Activated naive CD4-positive, alpha-beta T cell treated with anti-CD3 and anti-CD28 coated beads, Interleukin-2, amount 10 ng/mL, durations not matched to agents 7 days and 5 days (primary cell): ENCODE data around the gene NEUROD4.
A peak's percentile ranks its signal among the peaks of the same experiment; 100 is the strongest.

Experiments used
- CTCF ChIA-PET: fragments of 350-600 bp; sonication (Branson Sonifier 250); formaldehyde crosslinking; loops from one replicate; lab custom pipeline; 2021; ENCODE audit warnings: antibody characterized with exemption; lab: Charles Lee
- DNase-seq: peaks from one replicate; pipeline ENCODE4 v3.0.0-alpha.2; 2020
- H3K27ac Mint-ChIP-seq: one replicate; pipeline ENCODE4 v1.8.0; 2021; ENCODE audit warnings: mild to moderate bottlenecking, moderate library complexity, mixed read lengths
- H3K27me3 Mint-ChIP-seq: one replicate; pipeline ENCODE4 v1.8.0; 2021; ENCODE audit warnings: mild to moderate bottlenecking, mixed read lengths
- H3K36me3 Mint-ChIP-seq: one replicate; pipeline ENCODE4 v1.8.0; 2021; ENCODE audit warnings: mixed read lengths
- H3K4me1 Mint-ChIP-seq: one replicate; pipeline ENCODE4 v1.8.0; 2021; ENCODE audit warnings: mixed read lengths
- H3K4me3 Mint-ChIP-seq: one replicate; pipeline ENCODE4 v1.8.0; 2021; ENCODE audit warnings: mild to moderate bottlenecking, moderate library complexity, mixed read lengths
- H3K9me3 Mint-ChIP-seq: one replicate; pipeline ENCODE4 v1.8.0; 2021; ENCODE audit warnings: mixed read lengths

The NEUROD4 gene

DNA sequence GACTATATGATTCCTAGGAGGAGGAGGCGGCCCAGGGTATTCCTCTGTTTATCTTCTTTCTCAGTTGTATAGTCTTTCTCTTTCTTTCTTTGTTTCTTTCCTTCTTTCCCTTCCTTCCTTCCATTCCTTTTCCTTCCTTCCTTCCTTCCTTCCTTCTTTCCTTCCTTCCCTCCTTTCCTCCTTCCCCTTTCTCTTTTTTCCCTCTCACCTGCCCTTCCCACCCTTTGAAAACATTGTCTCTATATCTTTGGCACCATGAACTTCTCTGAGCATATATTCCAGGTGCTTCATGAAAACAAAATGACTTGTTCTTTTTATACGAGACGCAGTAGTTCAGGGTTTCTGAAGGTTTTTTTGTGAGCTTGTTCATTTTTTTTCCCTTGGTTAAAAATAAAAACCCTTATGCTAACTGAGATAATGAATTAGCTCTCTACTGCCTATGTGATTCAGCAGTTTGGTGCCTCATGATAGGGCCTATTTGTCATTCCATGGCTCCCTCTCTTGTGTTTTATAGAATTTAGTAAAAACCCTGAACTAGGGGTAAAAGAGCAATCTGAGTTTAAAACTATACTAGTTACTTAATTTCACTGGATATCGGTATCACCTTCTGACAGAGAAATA is 32.1 kb upstream of the NEUROD4 start:
- Mint-ChIP-seq H3K9me3 (peaks cover 2% of the 10 kb centered on the region), H3K27ac (no peak overlapping the region), H3K27me3 (no peaks in the 10 kb centered on the region), H3K36me3 (peaks cover 25% of the 10 kb centered on the region), H3K4me3 (no peak overlapping the region), H3K4me1 (peaks cover 76% of the 10 kb centered on the region)
- CTCF ChIA-PET, result interaction anchor here (4.5 kb wide), 1 partner anchor 84 kb away, joined by 28 read pairs; no protein-coding TSS in a partner anchor
- DNase-seq, result no peak

DNA sequence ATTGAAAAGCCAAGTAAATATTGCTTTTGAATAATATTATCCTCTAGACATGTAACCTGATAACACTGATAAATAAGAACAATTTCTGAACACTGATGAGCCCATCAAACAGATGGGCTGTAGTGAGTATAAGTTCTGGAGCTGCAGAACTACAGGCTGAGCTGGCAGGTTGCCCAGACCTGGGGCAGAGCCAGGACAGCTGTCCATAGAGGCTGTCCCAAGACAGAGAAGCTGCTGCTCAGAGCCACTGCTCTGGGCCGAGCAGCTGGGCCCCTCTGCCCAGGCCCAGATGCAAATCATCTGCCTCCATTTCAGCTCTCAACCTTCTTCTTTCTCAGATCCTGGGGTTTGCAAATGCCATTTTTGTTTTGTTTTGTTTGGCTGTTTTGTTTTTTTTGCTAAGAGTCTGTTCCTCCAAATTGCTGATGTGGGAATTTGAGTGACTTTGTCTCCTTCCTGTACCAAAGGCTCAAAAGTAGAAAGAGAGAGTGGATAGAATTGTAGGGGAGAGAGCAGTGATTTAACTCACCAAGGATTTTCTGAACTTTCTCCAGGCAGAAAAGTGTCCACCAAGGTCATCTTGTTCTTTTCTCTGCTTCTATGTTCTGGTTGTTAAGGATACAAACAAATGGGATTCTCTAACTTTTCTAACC is 31.2 kb upstream of the NEUROD4 start:
- H3K9me3 Mint-ChIP-seq, result peaks cover 2% of the 10 kb centered on the region
- no peak overlapping the region for H3K4me3 Mint-ChIP-seq
- H3K36me3 Mint-ChIP-seq, result peaks cover 17% of the 10 kb centered on the region
- CTCF ChIA-PET, result interaction anchor here (4.5 kb wide), 1 partner anchor 83 kb away, joined by 28 read pairs; no protein-coding TSS in a partner anchor
- no peak for DNase-seq
- peaks cover 75% of the 10 kb centered on the region for H3K4me1 Mint-ChIP-seq
- no peak overlapping the region for H3K27ac Mint-ChIP-seq
- no peaks in the 10 kb centered on the region for H3K27me3 Mint-ChIP-seq

GRCh38 chr12:54989829-54990228 is 29.9 kb upstream of the NEUROD4 start:
- H3K9me3 Mint-ChIP-seq, result peaks cover 2% of the 10 kb centered on the region
- H3K4me1 Mint-ChIP-seq, result peaks cover 72% of the 10 kb centered on the region
- CTCF ChIA-PET, result interaction anchor here (1.0 kb wide), 1 partner anchor 82 kb away, joined by 6 read pairs; no protein-coding TSS in a partner anchor
- no peak overlapping the region for H3K4me3 Mint-ChIP-seq
- H3K27ac Mint-ChIP-seq, result peak overlapping the region; percentile 16
- peaks cover 10% of the 10 kb centered on the region for H3K36me3 Mint-ChIP-seq
- no peaks in the 10 kb centered on the region for H3K27me3 Mint-ChIP-seq
- no peak for DNase-seq

DNA sequence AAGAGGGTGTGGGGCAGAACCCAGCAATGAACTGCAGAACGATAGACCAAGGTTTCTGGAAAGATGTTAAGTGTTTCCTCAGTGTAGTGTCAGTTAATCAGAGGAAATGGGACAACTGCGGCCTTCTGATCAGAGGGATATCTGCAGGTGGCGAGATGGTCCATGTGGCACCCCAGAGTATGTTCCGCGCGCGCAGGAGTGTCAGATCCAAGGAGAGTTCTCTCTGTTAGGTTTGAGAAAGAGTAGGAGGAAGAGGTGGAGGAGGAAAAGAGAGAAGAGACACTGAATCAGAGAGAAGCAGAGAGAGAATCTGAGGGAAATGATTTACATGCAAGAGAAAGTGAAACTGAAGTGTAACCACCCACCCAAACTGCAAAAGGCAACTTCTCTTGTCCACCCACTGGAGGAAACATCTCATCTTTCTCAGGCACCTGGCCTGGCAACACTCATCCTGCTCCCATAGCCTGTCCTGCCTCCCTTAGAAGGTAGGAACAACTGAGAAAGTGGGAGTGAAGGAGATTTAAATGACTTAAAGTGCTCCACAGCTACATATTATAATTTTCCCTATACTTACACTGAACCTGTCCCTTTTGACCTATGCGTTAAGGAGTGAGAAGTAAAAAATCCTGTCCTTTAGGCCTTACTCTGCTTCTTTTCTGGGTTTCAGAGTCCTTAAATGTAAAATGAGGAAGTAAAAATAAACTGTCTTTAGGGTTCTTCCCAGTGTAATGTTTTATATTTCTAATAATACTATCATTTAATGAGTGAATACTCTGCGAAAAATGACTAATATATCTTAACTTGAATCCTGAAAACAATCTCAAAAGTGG is 28.4 kb upstream of the NEUROD4 start:
- peaks cover 2% of the 10 kb centered on the region for H3K9me3 Mint-ChIP-seq
- CTCF ChIA-PET, result interaction anchor here (1.6 to 9.8 kb wide), 6 partner anchors 12 to 285 kb away, joined by 3 to 522 read pairs (median 6); no protein-coding TSS in a partner anchor
- DNase-seq, result peak; percentile 55
- H3K27ac Mint-ChIP-seq, result peak overlapping the region; percentile 95
- H3K4me1 Mint-ChIP-seq, result peaks cover 57% of the 10 kb centered on the region
- peak overlapping the region; percentile 80 for H3K4me3 Mint-ChIP-seq
- H3K36me3 Mint-ChIP-seq, result peaks cover 10% of the 10 kb centered on the region
- peaks cover 2% of the 10 kb centered on the region for H3K27me3 Mint-ChIP-seq

DNA sequence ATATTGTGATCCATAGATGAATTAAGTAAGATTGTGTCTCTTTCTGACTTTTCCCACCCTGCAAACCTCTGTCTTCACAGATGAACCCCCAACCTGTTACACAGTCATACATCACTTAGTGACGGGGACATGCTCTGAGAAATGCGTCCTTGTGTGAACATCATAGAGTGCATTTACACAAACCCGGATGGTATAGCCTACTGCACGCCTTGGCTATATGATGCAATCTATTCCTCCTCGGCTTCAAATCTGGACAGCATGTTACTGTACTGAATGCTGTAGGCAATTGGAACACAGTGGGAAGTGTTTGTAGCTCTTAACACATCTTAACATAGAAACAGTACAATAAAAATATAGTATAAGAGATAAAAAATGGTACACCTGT is 27.8 kb upstream of the NEUROD4 start:
- no peak for DNase-seq
- Mint-ChIP-seq H3K4me1 (peaks cover 51% of the 10 kb centered on the region), H3K27ac (peak overlapping the region; percentile 95), H3K36me3 (peaks cover 9% of the 10 kb centered on the region), H3K4me3 (no peak overlapping the region), H3K27me3 (peaks cover 5% of the 10 kb centered on the region), H3K9me3 (peaks cover 2% of the 10 kb centered on the region)
- CTCF ChIA-PET, result interaction anchor here (0.9 to 9.8 kb wide), 20 partner anchors 8 to 286 kb away, joined by 3 to 522 read pairs (median 7); partner anchors contain the start of genes MUCL1 and TESPA1

GRCh38 chr12:54993181-54993835 is 26.5 kb upstream of the NEUROD4 start:
- H3K4me3 Mint-ChIP-seq, result no peak overlapping the region
- no peak overlapping the region for H3K27ac Mint-ChIP-seq
- H3K9me3 Mint-ChIP-seq, result no peaks in the 10 kb centered on the region
- peaks cover 5% of the 10 kb centered on the region for H3K27me3 Mint-ChIP-seq
- CTCF ChIA-PET, result interaction anchor here (0.7 to 9.8 kb wide), 37 partner anchors 9 to 292 kb away, joined by 3 to 522 read pairs (median 5); partner anchors contain the start of genes MUCL1, NEUROD4 and TESPA1
- H3K36me3 Mint-ChIP-seq, result peaks cover 6% of the 10 kb centered on the region
- DNase-seq, result peak; percentile 67
- H3K4me1 Mint-ChIP-seq, result peaks cover 43% of the 10 kb centered on the region

DNA sequence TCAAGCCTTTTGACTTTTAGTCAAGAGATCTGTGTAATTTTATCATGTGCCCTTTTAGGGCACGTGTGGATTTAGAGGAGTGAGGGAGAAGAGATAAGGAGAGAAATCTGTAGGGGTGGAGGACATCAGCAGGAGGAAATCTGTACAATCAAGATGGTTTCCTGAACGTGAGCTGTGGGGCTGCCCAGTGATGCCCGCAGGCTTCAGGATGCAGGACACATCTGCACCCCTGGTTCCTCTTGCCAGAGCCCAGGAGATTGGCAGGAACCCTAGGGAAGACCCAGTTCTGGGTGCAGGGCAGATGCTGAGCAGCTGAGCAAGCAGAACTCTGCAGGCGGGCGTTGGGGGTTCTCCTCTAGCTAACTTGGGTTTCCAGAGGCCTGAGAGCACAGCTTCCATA is 23.6 kb upstream of the NEUROD4 start:
- CTCF ChIA-PET, result interaction anchor here (0.7 to 9.8 kb wide), 10 partner anchors 10 to 294 kb away, joined by 3 to 522 read pairs (median 4); partner anchors contain the start of gene MUCL1
- peaks cover 20% of the 10 kb centered on the region for H3K4me1 Mint-ChIP-seq
- H3K9me3 Mint-ChIP-seq, result no peaks in the 10 kb centered on the region
- H3K4me3 Mint-ChIP-seq, result no peak overlapping the region
- no peak overlapping the region for H3K27ac Mint-ChIP-seq
- H3K27me3 Mint-ChIP-seq, result peaks cover 5% of the 10 kb centered on the region
- no peaks in the 10 kb centered on the region for H3K36me3 Mint-ChIP-seq
- no peak for DNase-seq

- Mint-ChIP-seq H3K9me3 (no peaks in the 10 kb centered on the region), H3K4me1 (peaks cover 12% of the 10 kb centered on the region), H3K4me3 (no peak overlapping the region), H3K27ac (no peak overlapping the region), H3K36me3 (no peaks in the 10 kb centered on the region), H3K27me3 (peaks cover 5% of the 10 kb centered on the region)
- CTCF ChIA-PET, result interaction anchor here (0.8 to 9.8 kb wide), 6 partner anchors 17 to 296 kb away, joined by 3 to 522 read pairs (median 3); no protein-coding TSS in a partner anchor
- no peak for DNase-seq
Observed at GRCh38 chr12:54997929-54998522, 21.7 kb upstream of the NEUROD4 start.

- Mint-ChIP-seq H3K4me3 (no peak overlapping the region), H3K36me3 (no peaks in the 10 kb centered on the region), H3K9me3 (no peaks in the 10 kb centered on the region), H3K27me3 (peaks cover 5% of the 10 kb centered on the region), H3K27ac (no peak overlapping the region), H3K4me1 (peaks cover 9% of the 10 kb centered on the region)
- no peak for DNase-seq
- CTCF ChIA-PET, result interaction anchor here (1.7 to 9.8 kb wide), 2 partner anchors 71 to 249 kb away, joined by 3 to 522 read pairs; no protein-coding TSS in a partner anchor
Observed at GRCh38 chr12:54998958-54999510, 20.7 kb upstream of the NEUROD4 start.

- no peak overlapping the region for H3K4me3 Mint-ChIP-seq
Observed at GRCh38 chr12:55001198-55001868, 18.4 kb upstream of the NEUROD4 start.

DNA sequence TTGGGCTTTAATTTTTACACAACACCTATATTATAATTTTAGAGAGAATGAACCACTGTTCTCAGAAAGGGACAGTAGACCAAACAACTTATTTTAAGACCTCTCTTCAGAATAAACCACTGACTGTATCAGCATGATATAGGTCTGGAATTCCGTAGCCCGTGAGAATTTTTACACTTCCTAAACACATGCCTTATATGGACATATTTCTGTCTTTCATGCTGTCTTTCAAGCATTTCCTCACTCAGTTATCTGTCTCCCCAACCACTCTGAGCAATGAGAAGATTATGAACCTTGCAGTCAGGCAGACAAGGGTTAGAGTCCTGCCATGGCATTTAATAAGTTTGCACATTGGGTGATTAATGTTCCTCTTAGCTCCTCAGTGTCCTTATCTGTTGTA is 17.4 kb upstream of the NEUROD4 start:
- DNase-seq, result no peak
- no peak overlapping the region for H3K27ac Mint-ChIP-seq
- no peaks in the 10 kb centered on the region for H3K27me3 Mint-ChIP-seq
- peaks cover 2% of the 10 kb centered on the region for H3K9me3 Mint-ChIP-seq
- CTCF ChIA-PET, result interaction anchor here (1.0 to 1.9 kb wide), 3 partner anchors 9 to 298 kb away, joined by 3 to 5 read pairs (median 5); no protein-coding TSS in a partner anchor
- no peak overlapping the region for H3K4me3 Mint-ChIP-seq
- H3K36me3 Mint-ChIP-seq, result no peaks in the 10 kb centered on the region
- peaks cover 9% of the 10 kb centered on the region for H3K4me1 Mint-ChIP-seq

More at GRCh38 chr12:55001198-55001868, 18.4 kb upstream of the NEUROD4 start:
- Mint-ChIP-seq H3K27ac (no peak overlapping the region), H3K4me1 (peaks cover 9% of the 10 kb centered on the region), H3K36me3 (no peaks in the 10 kb centered on the region), H3K27me3 (peaks cover 3% of the 10 kb centered on the region), H3K9me3 (no peaks in the 10 kb centered on the region)
- CTCF ChIA-PET, result interaction anchor here (1.1 to 1.9 kb wide), 2 partner anchors 8 to 9 kb away, joined by 5 read pairs; no protein-coding TSS in a partner anchor
- DNase-seq, result no peak

DNA sequence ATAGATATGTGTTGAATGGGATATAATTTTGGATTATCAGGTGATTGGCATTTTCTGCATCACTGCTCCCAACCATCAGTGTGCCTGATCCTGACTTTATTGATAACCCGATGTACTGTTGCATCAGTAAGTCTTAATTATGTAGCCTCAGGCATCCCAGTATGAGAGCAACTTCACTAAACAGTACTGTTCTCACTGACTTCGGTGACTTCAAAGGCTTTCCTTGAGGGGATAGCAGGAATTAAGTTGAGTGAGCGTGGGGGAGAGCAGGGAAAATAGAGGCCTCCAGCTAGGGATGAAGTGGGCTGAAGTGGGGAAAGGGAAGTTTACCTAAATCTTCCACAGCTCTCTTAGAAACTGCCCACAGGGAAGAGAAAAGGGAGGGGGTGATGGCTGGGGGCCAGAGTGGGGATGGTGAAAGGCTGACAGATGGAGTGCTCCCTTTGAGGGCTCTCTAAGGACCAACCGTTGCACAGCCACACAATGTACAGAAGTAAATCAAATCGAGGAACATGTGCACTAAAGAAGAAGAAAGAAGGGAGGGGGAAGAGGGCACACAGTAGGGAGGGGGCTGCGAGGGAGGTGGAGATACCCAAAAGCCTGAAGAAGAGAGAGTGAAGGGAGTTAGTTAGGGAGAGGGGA is 10.7 kb upstream of the NEUROD4 start:
- peaks cover 19% of the 10 kb centered on the region for H3K27me3 Mint-ChIP-seq
- H3K4me3 Mint-ChIP-seq, result no peak overlapping the region
- DNase-seq, result no peak
- H3K36me3 Mint-ChIP-seq, result no peaks in the 10 kb centered on the region
- no peak overlapping the region for H3K27ac Mint-ChIP-seq
- CTCF ChIA-PET, result interaction anchor here (0.8 kb wide), 1 partner anchor 63 kb away, joined by 3 read pairs; no protein-coding TSS in a partner anchor
- peaks cover 12% of the 10 kb centered on the region for H3K9me3 Mint-ChIP-seq
- no peaks in the 10 kb centered on the region for H3K4me1 Mint-ChIP-seq
